NT2/D1 (cell line): Measurements from ENCODE around the gene HAUS7.

Experiments used
- SUZ12 ChIP-seq: IDR thresholded peaks from 2 replicates; pipeline ENCODE4 v1.6.1; 2011; ENCODE audit not compliant: insufficient read length, insufficient read depth; ENCODE audit errors: extremely low read depth
- YY1 ChIP-seq: IDR thresholded peaks from 2 replicates; pipeline ENCODE4 v1.6.1; 2011; ENCODE audit not compliant: insufficient read length, insufficient read depth

GRCh38 chrX:153420851-153421599 lies 49.4 kb downstream of the HAUS7 start:
- TF ChIP-seq YY1 (no peak), SUZ12 (no peak)
